G401 (cell line): Measurements from ENCODE around the gene TIGD2. TPM values are rescaled to one million over a fixed set of nuclear protein-coding genes. Genes with fewer than 3 reads are reported as not detected.

ENCODE experiments used
- DNase-seq: peaks from one replicate; pipeline ENCODE4 v3.0.0-alpha.2; 2015; ENCODE audit warnings: low spot score
- in situ Hi-C: cut with HindIII; loops from 2 replicates; pipeline ENCODE4 v1.10.0; 2016; ENCODE audit warnings: low sequenced_read_pairs, mixed read lengths
- total RNA-seq: library from RNA; depleted of rRNA; stranded (reverse); fragments of >200 nt; shearing (Covaris generic); gene quantifications from 2 replicates; pipeline ENCODE4 v1.2.3, GENCODE V29; 2014; rRNA removed

Gene TIGD2
- total RNA-seq, result 29.4 and 34.5 TPM in 2 replicates

DNA sequence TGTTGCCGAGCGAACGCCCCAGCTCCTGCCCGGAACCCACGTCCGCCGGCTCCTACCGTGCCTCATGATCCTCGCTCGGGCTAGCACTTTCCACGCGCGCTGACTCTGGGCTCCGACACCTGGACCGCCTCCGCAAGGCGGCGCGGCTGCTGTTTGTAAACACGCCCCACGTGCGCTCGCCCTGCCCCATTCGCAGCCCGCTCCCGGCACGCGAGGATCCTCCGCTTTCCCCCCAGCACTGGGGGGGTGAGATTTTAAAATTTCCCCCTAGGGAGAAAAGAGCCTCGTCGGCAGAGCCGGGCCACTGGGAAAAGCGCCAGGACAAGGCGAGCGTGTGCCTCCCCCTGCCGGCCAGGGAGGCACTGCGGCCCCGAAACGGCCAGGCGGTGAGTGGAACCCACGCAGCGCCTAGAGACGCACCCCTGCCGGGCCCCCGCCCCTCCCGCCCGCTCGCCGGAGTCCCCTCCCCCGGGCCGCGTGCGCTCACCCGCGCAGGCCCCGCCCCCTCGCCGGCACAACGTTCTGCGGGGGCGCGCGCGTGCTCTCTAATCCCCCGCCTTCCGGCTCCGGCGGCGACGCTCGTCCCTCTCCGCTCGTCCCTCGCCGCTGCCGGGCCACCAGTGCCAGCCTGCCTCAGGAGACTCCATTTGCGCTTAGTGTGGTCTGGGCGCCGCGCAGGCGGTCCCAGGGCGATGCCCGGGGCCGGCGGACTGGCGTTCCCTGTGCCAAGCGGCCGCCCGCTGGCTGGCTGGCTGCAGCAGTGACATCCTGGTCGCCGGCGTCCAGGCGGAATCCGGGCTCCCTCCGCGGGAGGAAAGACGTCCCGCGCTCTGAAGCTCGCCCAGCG is at the start of gene TIGD2:
TSS of gene TIGD2 (plus strand) at position 548 of the 847 bp plus-strand sequence. CDS start 1,442 bp downstream, outside the sequence.
- in situ Hi-C loops, result no loop called here
- DNase-seq, result peak; percentile 90

GRCh38 chr4:89064848-89065247 is 46.5 kb upstream of the TIGD2 start:
- DNase-seq, result no peak
- in situ Hi-C loops, result no loop called here

DNA sequence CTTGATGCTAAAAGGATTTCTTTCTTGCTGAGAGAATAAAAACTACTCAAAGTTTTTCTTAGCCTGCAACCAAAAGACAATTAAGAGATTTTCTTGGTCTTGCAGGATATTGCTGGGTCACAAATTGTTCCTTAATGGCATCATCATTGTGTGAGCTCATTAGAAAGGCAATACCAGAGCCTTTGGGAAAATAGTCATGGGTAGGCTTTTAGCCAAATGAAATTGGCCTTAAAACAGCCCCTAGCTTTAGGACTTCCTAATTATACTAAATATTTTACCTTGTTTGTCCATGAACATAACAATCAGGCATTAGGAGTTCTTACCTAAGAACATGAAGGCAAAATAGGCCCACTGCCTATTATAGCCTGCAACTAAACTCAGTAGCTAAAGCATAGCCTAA is 43.9 kb upstream of the TIGD2 start:
- peak; percentile 53 for DNase-seq
- in situ Hi-C loops, result no loop called here

DNA sequence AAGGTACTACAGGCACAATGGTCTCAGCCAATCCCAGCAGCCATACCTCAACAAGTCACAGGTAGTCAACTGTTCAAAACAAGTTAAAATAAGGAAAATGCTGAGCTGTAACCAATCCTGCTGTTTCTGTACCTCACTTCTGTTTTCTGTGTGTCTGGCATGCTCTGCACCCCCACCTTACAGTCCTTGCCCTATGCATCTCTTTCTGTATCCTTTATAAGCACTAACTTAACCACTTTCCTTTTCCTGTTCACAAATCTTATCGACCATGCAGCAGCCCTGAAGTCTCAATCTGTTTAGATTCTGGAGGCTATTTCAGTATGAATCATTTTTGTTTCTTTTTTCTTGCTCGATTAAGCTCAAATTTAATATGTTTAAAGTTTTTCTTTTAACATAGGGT is 41.9 kb upstream of the TIGD2 start:
- in situ Hi-C loops, result no loop called here
- DNase-seq, result no peak

- in situ Hi-C loops, result no loop called here
- no peak for DNase-seq
Measured at GRCh38 chr4:89070041-89070440, 41.3 kb upstream of the TIGD2 start.

GRCh38 chr4:89071311-89071710 is 40.0 kb upstream of the TIGD2 start:
- no peak for DNase-seq
- in situ Hi-C loops, result no loop called here

DNA sequence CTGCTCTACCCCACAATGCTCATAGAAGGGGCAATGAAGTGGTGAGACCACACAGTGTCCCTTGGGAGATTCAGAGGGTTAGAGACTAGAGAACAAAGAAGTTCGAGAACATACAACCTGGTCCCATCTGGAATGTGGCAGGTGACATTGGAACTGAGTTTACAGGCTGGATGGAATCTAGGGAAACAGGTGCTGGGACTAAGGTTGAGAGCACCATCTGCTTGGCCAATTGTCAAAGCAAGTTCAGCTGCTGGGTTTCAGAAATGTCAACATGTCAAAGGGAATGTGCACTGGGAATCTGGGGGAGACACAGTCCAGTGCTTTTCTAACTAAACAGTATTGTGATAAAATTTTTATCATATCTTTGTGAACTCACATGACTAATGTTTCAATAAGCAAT is 38.4 kb upstream of the TIGD2 start:
- in situ Hi-C loops, result no loop called here
- DNase-seq, result no peak

DNA sequence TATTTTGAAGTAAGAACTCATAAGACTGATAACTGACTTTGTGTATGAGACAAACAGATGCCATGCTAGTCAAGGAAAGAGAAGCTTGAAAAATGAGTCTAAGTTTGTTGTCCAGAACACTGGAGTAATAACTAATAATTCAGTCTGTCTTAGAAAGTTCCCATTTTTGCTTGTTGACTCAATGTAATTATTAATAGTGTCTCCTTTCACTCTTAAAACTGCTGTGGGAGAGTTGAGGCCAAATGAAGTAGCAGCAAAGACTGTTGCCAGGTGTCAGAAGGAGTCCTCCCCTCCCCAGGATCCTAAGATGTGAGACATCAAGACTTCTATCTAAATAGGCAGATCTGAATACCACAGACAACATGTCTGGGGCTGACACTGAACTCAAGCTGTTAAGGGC is 33.6 kb upstream of the TIGD2 start:
- DNase-seq, result no peak
- in situ Hi-C loops, result no loop called here

GRCh38 chr4:89078300-89078699 is 33.0 kb upstream of the TIGD2 start:
- DNase-seq, result no peak
- in situ Hi-C loops, result no loop called here

GRCh38 chr4:89099034-89099433 is 12.3 kb upstream of the TIGD2 start:
- DNase-seq, result no peak
- in situ Hi-C loops, result no loop called here

GRCh38 chr4:89099471-89099870 is 11.9 kb upstream of the TIGD2 start:
- DNase-seq, result no peak
- in situ Hi-C loops, result no loop called here

DNA sequence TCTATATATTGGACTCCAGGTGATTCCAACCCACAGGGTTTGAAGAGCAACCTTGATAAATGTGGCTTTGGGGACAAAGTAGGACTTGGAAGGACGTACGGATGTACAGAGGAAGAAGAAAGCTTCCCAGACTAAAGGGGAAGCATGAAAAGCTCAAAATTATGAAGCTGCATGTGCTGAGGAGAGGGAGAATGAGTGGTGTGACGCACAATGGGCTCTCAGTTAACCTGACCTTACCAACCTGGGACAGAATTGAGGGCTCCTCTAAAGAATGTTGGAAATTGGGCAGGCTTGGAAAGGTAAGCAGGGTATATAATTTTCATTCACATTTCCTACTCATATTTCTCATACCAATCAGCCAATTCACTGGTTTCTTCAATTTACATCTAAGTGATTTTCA is 10.5 kb upstream of the TIGD2 start:
- in situ Hi-C loops, result no loop called here
- no peak for DNase-seq

GRCh38 chr4:89101256-89102161 is 9.8 kb upstream of the TIGD2 start:
- DNase-seq, result no peak
- in situ Hi-C loops, result no loop called here

GRCh38 chr4:89105726-89106125 is 5.6 kb upstream of the TIGD2 start:
- in situ Hi-C loops, result no loop called here
- no peak for DNase-seq

DNA sequence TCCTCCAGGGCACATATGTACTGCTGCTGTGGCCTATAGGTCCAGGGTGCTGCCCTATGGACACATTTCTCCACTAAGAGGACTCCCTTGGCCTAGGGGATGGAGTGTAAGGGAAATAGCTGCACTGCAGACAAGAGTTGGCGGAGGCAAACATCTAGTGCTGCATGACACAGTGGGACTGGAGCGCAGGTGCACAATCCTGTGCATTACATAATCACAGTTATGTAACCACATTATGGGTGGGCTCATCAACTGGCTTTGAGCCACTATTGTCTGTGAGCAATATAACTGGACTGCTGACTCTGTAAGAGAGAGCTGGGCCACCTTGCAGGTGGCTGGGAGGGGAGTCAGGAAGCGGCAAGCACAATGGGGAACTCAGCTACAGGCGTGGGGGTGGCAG is 3.2 kb upstream of the TIGD2 start:
- in situ Hi-C loops, result no loop called here

DNA sequence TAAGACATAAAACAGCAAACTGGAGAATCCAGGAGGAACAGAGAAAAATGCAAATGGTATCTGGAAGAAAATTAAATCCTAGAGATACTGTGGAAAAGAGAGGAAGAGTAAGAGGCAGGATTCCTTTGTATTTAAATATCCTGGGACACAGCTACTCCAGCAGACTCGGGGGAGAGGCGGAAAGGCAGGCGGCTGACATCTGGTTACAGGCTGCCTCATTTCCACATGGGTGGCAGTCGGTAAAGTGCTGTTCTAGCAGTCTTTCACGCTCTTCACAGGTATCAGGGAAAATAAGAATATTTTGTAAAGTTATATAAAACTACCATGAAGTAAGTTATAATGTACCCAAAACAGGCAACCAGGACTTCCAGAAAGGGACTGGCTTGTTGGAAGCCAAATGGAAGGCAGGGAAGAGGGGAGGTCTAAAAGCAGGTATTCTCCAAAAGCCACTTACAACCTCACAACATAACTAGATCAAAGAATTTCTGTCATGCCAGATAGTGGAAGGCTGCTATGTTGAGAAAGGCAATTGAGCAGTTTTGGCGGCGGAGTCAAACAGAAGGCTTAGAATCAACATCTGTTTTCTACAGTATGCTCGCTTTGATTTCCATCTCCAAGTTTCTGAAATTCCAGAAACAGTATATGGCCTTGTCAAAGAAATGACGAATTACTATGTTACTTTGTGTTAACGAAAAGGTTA is 1.3 kb upstream of the TIGD2 start:
- no peak for DNase-seq
- in situ Hi-C loops, result no loop called here

More for the DNA sequence above, 3.2 kb upstream of the TIGD2 start:
- DNase-seq, result no peak

DNA sequence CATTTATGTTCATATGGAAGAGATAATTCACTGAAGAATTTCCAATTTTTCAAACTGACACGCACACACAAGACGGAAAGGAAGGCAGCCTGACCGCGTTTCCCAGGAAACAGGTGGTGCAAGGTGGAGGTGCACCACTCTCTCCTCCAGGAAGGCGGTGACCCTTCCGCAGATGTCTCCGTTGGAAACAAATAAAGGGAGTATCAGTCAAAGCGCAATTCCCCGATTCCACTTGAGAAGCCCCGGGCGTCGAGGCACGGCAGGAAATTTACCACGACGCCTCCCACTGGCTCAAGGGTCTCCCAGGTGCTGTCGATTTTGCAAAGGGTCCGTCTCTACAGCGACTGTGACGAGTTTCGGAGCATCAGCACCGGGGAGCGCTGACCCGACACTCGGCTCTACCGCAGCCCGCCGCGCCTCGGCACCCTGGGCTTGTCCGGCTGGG is 770 bp upstream of the TIGD2 start:
- in situ Hi-C loops, result no loop called here
- peak; percentile 67 for DNase-seq

- in situ Hi-C loops, result no loop called here
- DNase-seq, result peak; percentile 47
Measured at GRCh38 chr4:89111833-89112563, 665 bp downstream of the TIGD2 start.

DNA sequence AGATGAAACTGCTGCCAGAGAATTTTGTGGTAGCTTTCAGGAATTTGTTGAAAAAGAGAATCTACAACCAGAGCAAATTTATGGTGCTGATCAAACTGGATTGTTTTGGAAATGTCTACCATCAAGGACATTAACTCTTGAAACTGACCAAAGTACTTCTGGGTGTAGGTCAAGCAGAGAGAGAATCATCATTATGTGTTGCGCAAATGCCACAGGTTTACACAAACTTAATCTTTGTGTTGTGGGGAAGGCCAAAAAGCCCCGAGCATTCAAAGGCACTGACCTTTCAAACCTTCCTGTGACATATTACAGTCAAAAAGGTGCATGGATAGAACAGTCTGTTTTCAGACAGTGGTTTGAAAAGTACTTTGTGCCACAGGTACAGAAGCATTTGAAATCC is 2.1 kb downstream of the TIGD2 start:
- DNase-seq, result no peak
- in situ Hi-C loops, result no loop called here
